Epithelial cell of esophagus (primary cell): ENCODE measurements around the gene ARID5B.

Experiments
- DNase-seq: peaks from one replicate; pipeline ENCODE4 v3.0.0; 2010; ENCODE audit warnings: low read depth
- H3K4me3 ChIP-seq: 2 replicates; pipeline ENCODE4 v1.5.1; 2011; ENCODE audit warnings: mild to moderate bottlenecking, low read length, control low read depth
- TF ChIP-seq, protein P1 (sequence below): IDR thresholded peaks from 2 replicates; pipeline ENCODE4 v1.5.1; 2011; ENCODE audit warnings: low read depth, mild to moderate bottlenecking, low read length, control low read depth, inconsistent platforms; ENCODE audit not compliant: insufficient read depth; ENCODE audit errors: missing control alignments

Gene ARID5B

DNA sequence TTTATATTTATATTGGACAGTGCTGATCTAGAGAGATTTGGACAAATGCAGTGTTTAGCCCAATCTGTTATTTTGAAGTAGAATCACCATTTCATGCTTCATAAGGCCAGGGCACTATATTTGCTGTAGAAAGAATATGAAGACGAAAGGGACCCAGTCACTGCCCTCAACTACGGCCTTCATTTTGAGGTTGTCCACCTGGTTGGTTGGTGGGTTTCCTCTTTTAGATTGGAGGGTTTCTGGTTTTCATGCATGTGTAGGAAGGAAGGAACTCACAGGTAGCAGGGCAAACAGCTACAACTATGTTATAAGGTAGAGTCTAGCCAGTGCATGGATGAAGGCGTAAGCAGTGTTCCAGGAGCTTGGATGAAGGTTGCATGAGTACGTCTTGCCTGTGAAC lies 56.3 kb downstream of the ARID5B start:
- DNase-seq = no peak
- no peak overlapping the region for H3K4me3 ChIP-seq
- TF ChIP-seq, protein P1, sequence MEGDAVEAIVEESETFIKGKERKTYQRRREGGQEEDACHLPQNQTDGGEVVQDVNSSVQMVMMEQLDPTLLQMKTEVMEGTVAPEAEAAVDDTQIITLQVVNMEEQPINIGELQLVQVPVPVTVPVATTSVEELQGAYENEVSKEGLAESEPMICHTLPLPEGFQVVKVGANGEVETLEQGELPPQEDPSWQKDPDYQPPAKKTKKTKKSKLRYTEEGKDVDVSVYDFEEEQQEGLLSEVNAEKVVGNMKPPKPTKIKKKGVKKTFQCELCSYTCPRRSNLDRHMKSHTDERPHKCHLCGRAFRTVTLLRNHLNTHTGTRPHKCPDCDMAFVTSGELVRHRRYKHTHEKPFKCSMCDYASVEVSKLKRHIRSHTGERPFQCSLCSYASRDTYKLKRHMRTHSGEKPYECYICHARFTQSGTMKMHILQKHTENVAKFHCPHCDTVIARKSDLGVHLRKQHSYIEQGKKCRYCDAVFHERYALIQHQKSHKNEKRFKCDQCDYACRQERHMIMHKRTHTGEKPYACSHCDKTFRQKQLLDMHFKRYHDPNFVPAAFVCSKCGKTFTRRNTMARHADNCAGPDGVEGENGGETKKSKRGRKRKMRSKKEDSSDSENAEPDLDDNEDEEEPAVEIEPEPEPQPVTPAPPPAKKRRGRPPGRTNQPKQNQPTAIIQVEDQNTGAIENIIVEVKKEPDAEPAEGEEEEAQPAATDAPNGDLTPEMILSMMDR = no peak

DNA sequence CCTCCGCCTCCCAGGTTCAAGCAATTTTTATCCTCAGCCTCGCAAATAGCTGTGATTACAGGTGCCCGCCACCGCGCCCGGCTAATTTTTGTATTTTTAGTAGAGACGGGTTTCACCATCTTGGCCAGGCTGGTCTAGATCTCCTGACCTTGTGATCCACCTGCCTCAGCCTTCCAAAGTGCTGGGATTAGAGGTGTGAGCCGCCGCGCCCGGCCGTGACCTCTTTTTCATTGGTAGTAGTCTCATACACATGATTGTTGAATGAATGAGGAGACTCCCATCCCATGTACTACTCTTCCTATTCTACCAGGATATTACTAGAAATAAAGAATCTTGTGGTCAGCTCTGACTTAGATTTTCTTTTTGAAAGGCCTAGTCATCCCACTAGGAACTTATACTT lies 56.8 kb downstream of the ARID5B start:
- no peak for DNase-seq
- TF ChIP-seq, protein P1 = no peak

DNA sequence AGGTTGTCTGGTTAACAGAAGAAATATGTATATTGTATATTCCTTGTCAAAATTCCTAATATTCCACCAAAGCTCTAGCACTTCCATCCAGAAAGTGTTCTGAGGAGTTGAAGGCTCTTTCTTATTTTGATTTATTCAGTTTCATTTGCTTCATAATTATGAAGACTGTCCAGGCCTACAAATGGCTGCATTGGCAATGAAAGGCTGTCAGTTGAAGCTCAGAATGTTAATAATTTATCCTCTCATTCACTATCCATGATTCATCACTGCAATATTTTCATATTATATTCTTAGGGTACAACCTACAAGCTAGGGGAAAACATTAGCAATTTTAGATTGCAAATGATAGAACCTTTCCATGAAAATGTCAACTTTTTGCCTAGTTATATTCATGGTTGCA lies 57.3 kb downstream of the ARID5B start:
- DNase-seq = no peak
- TF ChIP-seq, protein P1 = no peak

More for the DNA sequence above, 56.8 kb downstream of the ARID5B start:
- no peak overlapping the region for H3K4me3 ChIP-seq

DNA sequence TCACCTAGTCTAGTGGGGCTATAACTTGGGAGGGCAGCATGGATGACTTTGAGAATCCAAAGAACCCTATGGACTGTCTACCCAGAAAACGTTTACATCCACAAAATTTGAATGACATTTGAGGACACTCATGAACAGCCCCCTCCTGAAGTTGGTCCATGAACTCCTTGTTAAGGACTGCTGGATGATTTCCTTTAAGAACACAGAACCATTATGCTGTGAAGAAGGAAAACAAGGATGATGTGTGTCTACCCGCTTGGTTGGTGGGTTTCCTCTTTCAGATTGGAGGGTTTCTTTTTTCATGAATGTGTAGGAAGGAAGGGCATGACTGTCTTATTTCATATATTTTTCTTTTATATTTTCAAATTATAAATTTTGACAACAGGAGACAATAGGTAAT lies 58.3 kb downstream of the ARID5B start:
- no peak overlapping the region for H3K4me3 ChIP-seq
- TF ChIP-seq, protein P1 = no peak
- no peak for DNase-seq

More for the DNA sequence above, 57.3 kb downstream of the ARID5B start:
- H3K4me3 ChIP-seq = no peak overlapping the region

DNA sequence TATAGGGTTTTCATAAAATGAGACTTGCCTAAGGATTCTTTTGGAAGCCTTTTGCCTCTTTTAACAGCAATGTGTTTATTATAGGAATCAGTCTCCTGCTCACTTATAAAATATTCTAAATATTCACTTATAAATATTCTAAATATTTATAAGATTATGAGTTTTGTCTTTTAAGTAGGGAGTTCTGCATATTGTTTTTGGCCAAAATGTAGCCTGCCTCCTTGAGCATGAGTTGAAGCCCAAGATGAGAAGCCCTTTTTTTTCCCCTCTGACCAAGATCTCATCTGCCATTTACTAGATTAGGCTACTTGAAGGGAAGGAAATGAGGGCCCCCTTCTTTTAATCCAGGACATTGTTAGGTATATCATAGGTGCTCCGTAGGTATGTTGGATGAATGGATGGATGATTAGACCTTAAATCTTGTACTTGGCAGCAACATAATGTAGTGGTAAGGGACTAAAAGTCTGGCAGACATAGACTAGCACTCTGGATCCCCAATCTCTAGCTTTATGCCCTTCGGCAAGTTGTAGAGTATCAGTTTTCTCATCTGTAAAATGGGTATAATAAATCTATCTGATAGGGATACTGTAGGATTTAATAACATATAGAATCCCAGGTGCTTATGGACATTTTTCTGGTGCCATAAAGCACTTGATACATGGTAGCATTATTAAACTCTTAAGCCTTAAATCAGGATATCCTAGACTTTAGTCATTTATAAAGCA lies 59.1 kb downstream of the ARID5B start:
- no peak for DNase-seq
- TF ChIP-seq, protein P1 = no peak
- H3K4me3 ChIP-seq = no peak overlapping the region

DNA sequence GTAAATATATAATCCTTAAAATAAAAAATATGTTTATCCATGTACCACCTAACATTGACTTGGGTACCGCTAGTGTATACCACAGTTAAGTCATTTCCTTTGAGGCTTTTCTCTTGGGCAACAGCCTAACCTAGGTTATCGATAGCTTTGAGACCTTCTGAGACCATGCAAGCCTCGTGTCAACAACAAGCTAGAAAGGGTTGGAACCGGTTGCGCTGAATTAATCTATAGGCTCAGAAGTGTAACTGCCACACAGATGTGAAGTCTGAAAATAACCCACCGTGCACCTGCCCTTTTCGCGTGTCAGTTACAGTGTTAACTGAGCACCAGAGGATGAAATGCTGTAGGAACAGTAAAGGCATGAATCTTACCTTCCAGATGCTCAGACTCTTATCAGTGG lies 59.8 kb downstream of the ARID5B start:
- no peak overlapping the region for H3K4me3 ChIP-seq
- DNase-seq = no peak

More for the DNA sequence above, 59.8 kb downstream of the ARID5B start:
- TF ChIP-seq, protein P1 = no peak
